ENCODE results near the gene NPPB.

Gene NPPB

GRCh38 chr1:11857164-11857851 is 1.4 kb downstream of the NPPB start:
- no peak for DNase-seq (ENCODE audit: low read depth)

GRCh38 chr1:11856698-11857097 is 2.0 kb downstream of the NPPB start:
- no peak for DNase-seq (ENCODE audit: low read depth)

DNA sequence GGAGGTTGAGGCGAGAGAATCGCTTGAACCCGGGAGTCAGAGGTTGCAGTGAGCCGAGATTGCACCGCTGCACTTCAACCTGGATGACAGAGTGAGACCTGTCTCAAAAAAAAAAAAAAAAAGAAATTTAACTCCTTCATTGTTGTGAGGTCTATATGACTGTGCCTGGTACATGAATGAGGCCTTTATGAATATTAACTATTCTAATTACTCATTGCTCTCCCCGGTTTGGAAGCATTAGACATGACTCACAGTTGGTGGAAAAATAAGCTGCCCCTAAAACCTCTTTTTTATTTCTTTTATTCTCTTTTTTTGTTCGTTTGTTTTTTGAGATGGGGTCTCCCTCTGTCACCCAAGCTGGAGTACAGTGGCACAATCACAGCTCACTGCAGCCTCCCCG is 3.3 kb downstream of the NPPB start:
- no peak for DNase-seq (ENCODE audit: low read depth)

- no peak for DNase-seq (ENCODE audit: low read depth)
Observed at GRCh38 chr1:11854519-11854918, 4.2 kb downstream of the NPPB start.

- DNase-seq (ENCODE audit: low read depth): no peak
Observed at GRCh38 chr1:11851180-11851579, 7.6 kb downstream of the NPPB start.

GRCh38 chr1:11850156-11850555 is 8.6 kb downstream of the NPPB start:
- no peak for DNase-seq (ENCODE audit: low read depth)

DNA sequence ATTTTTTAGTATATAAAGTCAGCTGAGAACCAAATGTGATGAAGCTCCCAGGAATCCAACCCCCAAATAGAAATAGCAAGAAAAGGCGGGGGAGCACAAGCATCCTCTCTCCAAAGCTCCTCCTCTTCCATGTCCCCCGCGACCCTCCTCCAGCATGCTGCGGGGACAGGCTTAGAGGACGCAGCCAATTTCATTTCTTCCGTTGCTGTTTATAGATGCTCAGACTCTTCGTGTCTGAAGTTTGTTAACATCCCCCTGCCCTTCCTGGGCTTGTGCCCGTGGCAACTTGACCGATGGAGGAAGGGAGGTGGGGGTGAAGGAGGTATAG is 10.4 kb downstream of the NPPB start:
- no peak for DNase-seq (ENCODE audit: low read depth)

DNA sequence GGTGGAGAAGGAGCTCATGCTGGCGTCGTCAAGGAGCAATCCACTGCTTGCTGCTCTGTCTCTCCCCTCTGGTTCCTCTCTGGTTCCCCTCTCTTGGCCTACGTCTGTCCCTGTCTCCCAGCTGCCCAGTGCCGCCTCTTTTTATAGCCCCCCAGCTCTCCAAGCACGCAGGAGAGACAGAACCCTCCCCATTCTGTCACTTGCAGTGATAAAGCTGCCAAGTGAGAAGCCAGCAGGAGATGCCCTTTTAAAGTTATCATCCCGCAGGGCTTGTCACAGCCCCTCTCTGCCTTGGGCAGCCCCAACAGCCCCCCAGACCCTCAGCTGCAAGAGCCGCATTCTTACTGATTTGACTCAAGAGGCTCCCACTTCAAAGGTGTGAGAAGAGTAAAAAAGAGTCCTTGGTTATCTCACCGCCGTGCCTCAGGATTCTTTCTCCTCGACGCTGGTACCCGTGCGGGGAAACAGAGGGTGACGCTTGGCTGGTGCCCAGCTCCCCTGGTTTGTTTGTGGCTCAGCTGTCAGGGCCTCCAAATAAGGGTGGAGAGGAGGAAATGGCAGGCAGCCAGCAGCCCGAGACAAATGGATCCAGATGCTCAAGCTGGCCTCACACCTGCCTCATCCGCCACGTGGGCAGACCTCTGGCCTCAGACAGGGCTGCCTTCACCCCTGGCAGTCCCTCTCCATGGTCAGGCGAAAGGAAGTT is 10.9 kb downstream of the NPPB start, which contains the start of gene NPPA:
TSS of gene NPPA (minus strand) at position 117 of the 706 bp plus-strand sequence. CDS start at position 18, 99 bp downstream.
- DNase-seq (ENCODE audit: low read depth): no peak

GRCh38 chr1:11845641-11846335 is 13.0 kb downstream of the NPPB start:
- peak; percentile 31 for DNase-seq (ENCODE audit: low read depth)

DNA sequence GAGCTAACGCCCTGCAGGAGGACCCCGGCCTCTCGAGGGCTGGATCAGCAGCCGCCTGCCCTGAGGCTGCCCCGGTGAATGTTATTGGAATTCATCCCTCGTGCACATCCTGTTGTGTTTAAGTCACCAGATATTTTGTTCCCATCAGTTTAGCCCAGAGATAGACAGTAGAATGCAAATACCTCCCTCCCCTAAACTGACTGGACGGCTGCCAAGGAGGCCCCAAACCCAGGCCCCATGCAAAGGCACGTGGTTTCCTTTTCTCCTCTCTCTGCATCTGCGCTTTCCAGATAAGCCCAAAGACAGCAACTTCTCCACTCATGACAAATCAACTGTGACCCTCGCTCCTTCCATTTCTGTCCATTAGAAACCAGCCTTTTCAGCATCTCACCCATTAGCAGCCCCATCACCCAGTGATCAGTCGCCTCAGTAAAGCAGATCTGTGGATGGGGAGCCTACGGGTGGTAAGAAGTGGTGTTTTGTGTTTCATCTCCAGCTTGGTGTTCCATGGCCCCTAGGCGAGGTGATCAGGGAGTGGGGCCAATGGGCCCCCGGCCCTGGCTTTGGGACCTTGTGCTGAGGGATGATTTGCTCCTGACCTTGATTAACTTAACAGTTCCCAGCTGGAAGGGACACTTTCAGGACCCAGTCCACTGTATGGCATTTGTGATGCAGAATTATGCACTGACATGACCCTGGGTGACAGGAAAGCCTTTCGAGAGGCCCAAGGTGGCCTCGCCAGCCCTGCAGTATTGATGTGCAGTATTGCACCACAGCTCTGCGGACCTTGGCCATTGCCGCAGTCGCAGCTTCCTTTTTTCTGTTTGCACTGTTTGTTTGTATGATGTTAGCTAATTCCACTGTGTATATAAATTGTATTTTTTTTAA is 16.3 kb downstream of the NPPB start:
- DNase-seq (ENCODE audit: low read depth): peak; percentile 18

DNA sequence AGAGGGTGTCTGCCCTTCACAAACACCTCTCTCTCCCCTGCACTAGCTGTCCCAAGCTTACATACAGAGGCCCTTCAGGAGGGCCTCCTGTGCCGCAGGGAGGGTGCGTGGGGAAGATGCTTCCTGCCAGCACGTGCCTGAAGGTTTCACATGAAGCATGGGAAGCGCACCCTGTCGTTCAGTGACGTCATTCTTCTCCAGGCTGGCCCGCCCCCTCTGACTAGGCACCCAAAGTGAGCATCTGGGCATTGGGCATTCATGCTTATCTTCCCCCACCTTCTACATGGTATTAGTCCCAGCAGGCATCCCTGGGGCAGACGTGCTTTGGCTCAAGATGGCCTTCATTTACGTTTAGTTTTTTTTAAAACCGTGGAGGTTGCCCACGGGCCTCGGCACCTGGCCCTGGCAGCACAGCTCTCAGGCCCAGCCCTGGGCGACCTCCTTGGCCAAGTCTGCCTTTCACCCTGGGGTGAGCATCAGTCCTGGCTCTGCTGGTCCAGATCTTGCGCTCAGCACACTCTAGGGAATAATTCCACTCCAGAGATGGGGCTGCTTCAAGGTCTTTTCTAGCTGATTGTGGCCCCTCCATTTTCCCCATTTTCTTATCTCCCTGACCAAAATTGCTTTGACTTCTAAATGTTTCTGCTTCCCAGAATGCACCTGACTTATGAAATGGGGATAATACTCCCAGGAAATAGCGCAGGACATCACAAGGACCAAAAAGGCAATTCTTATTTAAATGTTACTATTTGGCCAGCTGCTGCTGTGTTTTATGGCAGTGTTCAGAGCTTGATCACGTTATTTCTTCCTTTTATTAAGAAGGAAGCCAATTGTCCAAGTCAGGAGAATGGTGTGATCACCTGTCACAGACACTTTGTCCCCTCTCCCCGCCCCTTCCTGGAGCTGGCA is 17.2 kb downstream of the NPPB start:
- no peak for DNase-seq (ENCODE audit: low read depth)

DNA sequence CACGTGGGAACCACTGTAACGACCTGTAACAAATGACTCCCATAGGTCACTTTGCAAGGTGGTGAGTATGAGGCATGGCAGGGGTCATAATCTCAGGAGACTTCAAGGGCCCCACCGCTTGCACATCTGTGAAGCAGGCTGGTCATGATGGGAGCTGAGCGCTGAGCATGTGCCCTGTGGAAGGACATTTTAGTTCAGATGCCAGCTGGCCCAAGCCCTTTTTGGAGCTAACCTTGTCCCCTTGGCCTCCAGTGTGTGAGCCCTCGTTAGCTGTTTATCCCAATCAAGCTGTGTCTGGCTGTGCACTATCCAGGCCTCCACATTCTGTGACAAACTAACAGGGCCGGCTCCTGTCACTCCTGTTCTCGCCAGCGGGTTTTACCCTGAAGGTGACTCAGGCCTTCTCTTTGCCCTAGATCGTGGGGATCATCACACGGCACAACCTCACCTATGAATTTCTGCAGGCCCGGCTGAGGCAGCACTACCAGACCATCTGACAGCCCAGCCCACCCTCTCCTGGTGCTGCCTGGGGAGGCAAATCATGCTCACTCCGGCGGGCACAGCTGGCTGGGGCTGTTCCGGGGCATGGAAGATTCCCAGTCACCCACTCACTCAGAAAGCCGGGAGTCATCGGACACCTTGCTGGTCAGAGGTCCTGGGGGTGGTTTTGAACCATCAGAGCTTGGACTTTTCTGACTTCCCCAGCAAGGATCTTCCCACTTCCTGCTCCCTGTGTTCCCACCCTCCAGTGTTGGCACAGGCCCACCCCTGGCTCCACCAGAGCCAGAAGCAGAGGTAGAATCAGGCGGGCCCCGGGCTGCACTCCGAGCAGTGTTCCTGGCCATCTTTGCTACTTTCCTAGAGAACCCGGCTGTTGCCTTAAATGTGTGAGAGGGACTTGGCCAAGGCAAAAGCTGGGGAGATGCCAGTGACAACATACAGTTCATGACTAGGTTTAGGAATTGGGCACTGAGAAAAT is 18.7 kb downstream of the NPPB start:
- no peak for DNase-seq (ENCODE audit: low read depth)

GRCh38 chr1:11838349-11839272 is 20.1 kb downstream of the NPPB start:
- peak; percentile 40 for DNase-seq (ENCODE audit: low read depth)

- DNase-seq (ENCODE audit: low read depth): no peak
Observed at GRCh38 chr1:11837767-11838348, 20.9 kb downstream of the NPPB start.

DNA sequence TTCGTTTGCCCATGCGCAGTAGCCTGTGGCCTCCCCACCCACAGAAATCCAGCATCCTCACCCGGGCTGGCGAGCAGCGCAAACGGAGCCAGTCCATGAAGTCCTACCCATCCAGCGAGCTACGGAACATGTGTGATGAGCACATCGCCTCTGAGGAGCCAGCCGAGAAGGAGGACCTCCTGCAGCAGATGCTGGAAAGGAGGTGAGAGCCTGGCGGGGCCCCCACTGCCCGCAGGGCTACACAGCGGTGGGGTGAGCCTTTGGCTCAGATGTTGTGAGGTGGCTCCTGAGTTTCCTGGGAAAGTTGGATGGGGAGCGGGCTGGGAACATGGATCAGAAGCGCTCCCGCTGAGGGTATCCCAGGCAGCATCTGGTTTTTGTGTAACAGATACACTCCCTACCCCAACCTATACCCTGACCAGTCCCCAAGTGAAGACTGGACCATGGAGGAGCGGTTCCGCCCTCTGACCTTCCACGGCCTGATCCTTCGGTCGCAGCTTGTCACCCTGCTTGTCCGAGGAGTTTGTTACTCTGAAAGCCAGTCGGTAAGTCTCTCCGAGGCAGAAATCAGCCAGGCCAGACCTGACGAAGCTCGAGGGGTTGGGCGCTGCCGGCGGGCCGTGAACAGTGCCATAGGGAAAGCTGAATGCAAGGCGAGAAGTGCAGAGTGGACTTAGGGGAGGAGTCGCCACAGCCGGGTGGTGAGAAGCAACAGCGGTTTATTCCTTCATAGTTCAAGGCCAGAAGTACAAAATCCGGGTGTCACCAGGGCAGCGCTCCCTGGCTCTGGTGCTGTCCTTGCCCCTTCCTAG is 21.6 kb downstream of the NPPB start:
- DNase-seq (ENCODE audit: low read depth): no peak

- no peak for DNase-seq (ENCODE audit: low read depth)
Observed at GRCh38 chr1:11835441-11836225, 23.1 kb downstream of the NPPB start.

DNA sequence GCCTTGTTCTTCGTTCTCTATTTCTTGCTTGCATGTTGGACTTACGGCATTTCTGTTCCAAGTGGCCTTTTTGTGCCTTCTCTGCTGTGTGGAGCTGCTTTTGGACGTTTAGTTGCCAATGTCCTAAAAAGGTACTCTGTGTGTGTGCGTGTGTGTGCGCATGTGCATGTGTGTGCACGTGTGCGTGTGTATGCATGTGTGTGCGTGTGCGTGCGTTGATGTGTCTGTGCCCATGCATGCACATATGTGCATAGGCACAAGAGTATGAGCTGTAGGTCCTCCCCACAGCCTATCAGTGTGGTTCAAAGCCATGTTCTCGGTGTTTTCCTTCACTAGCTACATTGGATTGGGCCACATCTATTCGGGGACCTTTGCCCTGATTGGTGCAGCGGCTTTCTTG is 24.8 kb downstream of the NPPB start:
- DNase-seq (ENCODE audit: low read depth): no peak
